Posterior vena cava (tissue), 2 donors: ENCODE data around the gene RASL11B. TPM values are rescaled to one million over a fixed set of nuclear protein-coding genes. Genes with fewer than 3 reads are reported as not detected.
"Not testable (repeated sequence)": the region's sequence is repeated elsewhere in the genome, so short reads cannot be mapped to it uniquely, and the experiment has no call there.

ENCODE experiments used
- DNase-seq: peaks from one replicate; pipeline ENCODE4 v3.0.0-alpha.2; 2020; ENCODE audit warnings: low spot score
- intact Hi-C, 2 donors: fragments of 100-400 bp; cut with DNase I; formaldehyde crosslinking; loops; one replicate each; pipeline versions ENCODE4 v1.14.1 to v1.14.2; 2022 to 2023
- long read RNA-seq, 2 donors: library from polyadenylated mRNA; unstranded; transcript quantifications; one replicate each; pipeline ENCODE4 v2.0.0, GENCODE V29; 2020 to 2021
- total RNA-seq, 2 donors: library from RNA; stranded (reverse); fragmentation: NEBNext Ultra II Directional; extraction: Animal tissue kit (Norgen Biotek cat#: 25700); gene quantifications; one replicate each; pipeline ENCODE4 v1.2.1, GENCODE V29; 2021
- donor health status: DM: yes; HTN: yes; CAD: no.
- donor health status: DM: yes; HTN: yes; CAD: no.

RASL11B gene
- 10 to 100 TPM in 1 of 2 donors, 1 to 10 TPM in 1; 8.9 to 26.8 TPM for total RNA-seq
- long read RNA-seq, donor 1, transcript RASL11B-201 (4 exons, 1,995 nt), result major isoform, 8 of 10 reads
- long read RNA-seq, donor 1, partial matches to known transcripts, result 0 of 10 reads
- long read RNA-seq, donor 1, other reads (novel, unspliced or antisense), result 2 of 10 reads
- long read RNA-seq, donor 2, transcript RASL11B-201 (4 exons, 1,995 nt), result major isoform, 12 of 14 reads
- long read RNA-seq, donor 2, partial matches to known transcripts, result 1 of 14 reads
- long read RNA-seq, donor 2, other reads (novel, unspliced or antisense), result 1 of 14 reads

DNA sequence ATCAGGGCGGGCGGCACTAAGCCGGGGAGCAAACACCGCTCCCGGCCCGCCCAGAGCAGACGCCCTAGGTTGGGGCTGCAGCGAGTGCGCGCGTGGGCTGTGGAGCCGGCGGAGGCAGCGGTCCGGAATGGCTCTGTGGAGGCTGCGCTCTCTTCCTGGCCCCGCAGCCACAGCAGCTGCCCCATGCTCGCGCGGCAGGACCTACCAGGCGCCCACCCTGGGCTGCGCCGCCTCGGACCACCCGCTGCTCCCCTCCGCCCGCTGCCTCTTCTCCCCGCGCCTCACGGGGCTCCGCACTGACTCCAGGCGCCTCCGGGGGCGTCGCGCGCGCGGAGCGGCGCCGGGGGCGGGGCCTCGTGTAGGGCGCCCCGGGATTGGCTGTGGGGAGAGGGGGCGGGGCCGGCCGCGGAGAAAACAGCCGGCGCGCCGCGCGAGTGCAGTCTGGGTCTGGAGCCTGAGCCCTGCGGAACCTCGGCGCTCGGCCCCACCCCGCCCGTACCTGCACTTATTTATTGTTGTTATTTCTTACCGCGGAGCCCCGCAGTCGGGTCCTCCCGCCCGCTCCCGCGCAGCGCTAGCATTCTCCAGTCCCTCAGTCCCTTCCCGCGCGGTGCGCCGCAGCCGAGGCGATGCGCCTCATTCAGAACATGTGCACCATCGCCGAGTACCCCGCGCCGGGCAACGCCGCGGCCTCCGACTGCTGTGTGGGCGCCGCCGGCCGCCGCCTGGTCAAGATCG is at the start of gene RASL11B:
RASL11B (plus strand) TSS at position 439 of the 738 bp plus-strand sequence; CDS start at position 630, 191 bp downstream.
- intact Hi-C loops, result loop anchor here in 1 of 2 donors (5.0 to 10.0 kb wide), 2 partner anchors 137 to 985 kb away; no protein-coding TSS in a partner anchor
- peak; percentile 94 for DNase-seq

DNA sequence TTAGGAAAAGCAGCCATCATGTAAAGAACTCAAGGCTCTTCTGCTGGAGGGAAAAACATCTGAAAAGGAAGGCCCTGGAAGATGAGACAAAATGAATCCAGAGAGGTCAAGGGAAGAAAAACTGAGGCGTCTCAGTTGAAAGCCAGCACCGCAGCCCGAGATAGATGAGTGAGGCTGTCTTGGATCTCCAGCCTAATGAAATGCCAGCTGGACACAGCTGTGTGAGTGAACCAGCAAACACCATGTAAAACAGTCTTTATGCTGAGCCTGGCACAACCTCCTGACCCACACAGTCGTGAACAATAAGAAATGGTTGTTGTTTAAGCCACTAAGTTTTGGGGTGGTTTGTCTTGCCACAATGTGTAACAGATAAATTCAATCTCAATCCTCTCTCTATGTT is 48.6 kb upstream of the RASL11B start:
- intact Hi-C loops, result no loop called here
- DNase-seq, result no peak

DNA sequence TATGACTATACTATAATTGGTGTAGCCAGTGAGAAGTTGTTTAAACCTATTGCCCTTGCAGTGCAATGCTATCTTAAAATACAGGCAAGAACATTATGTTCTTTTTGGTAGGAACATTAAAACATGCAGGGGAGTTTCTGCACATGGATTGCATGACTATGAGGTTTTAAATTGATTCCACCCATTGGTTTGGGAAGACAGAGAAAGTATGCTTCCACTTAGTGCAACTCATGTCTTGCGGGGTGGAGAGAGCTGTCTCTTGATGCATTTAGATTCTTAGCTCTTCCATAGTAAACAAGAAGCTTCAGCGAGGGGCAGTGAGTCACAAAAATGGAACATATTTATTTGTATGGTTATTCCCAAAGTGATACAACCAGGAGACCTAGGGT is 39.5 kb upstream of the RASL11B start:
- DNase-seq, result no peak
- intact Hi-C loops, result no loop called here

DNA sequence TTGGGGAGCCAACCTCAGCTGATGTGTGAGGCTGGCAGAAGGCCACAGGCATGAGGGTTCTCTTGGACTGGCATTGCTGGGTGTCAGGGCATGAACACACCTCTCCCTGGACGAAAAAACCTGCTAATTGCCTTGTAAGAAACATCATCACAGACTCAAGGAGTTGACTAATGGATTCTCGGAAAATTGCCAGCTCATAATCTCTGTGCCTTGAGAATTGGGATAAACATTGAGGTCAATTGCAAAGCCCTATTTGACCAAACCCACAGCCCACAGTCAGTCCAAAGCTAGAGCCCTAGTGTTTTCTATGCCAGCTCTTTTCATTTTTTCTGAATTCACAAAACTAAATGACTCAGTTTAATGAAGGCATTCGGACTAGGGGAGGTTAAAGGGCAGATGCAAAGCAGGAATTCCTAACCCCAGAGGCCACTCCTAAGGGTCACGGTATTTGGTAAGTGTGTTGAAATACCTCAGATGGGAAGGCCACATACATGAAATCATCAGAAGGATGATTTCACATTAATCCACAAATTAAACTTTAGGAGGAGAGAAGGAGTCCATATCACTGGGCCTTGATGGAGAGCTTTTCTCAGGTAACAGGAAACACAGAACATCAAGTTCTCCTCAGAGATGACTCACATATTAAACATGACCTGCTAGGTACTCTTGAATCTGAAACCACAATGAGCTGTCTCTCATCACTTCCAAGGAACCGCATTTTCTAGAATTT is 39.0 kb upstream of the RASL11B start:
- no peak for DNase-seq

DNA sequence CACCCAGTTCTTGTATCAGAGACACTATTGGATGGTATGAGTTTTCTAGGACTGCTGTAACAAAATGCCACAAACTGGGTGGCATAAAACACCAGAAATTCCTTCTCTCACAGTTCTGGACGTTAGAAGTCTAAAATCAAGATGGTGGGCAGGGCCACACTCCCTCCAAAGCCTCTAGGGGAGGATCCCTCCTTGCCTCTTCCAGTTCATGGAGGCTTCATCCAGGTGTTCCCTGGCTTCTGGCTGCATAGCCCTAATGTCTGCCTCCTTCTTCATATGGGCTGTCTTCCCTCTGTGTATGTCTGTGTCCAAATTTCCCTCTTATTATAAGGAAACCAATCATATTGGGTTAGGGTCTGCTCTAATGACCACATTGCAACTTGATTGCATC is 38.4 kb upstream of the RASL11B start:
- intact Hi-C loops, result no loop called here
- no peak for DNase-seq

More for the DNA sequence above, 39.0 kb upstream of the RASL11B start:
- intact Hi-C loops, result no loop called here

- intact Hi-C loops, result no loop called here
- DNase-seq, result no peak
Observed at GRCh38 chr4:52824270-52824602, 37.9 kb upstream of the RASL11B start.

DNA sequence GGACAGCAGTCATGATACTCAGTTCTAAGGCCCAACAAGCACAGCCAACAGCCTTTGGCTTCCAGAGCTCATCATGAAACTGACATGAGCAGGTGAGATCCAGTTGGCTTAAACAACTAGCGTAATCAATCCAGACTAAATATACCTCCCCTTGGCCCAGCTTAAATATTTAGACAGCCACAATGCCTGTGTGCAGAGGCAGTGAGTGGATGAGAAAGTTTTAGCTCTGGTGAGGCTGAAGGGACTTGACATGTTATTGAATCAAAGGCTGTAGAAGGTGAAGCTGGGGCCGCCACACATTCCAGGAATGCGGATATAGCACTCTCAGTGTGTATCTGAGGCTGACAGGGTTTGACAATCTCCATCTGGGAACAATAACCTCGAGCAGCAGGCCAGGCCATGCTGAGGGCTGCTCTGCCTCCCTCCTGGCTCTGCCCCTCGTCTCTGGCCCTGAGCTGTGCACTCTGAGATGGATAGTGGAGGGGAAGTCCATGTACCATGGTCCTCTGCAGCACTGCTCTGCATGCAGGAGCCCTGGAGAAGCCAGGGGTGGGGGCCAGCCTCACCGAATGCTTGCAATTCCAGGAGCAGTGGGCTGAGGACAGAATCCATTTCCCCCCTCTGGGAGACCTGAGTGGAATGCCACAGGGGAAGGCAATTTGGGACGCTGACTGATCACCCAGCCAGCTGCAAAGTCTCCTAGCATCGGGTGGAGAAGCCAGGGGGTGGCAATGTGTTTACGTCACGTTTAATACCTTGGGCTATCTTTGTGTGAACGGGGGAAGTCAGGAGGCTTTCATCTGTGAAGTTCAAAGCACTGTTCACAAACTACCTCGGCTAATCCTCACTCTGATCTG is 37.3 kb upstream of the RASL11B start:
- no peak for DNase-seq
- intact Hi-C loops, result no loop called here

DNA sequence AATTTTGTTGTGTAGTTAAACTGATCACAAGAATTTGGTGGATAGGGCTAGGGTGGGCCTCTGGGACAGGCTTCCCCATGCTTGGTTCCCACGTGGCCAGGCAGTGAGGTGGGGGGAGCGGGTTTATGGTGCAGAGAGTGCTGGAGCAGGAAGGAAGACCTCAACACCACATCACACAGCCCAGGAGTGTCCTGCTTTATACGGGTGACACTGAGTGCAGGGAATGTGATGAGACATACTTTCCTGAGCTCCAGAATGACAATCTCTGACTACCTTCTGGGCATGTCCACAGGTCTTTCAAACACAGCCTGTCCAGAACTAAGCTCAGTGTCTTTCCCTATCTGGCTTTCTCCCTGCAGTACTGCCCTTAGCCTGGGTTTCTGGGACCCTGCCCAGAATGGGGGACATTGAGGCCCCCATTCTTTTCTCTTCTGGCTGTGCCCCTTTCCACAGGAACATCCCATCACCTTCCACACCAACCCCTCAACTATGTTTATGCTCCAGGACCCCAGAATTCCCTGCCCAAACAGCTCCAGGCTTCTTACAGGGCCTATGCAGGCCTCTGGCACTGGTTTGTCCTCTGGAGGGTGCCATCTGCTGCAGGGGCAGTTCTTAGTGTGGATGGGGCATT is 36.5 kb upstream of the RASL11B start:
- intact Hi-C loops, result no loop called here
- no peak for DNase-seq

DNA sequence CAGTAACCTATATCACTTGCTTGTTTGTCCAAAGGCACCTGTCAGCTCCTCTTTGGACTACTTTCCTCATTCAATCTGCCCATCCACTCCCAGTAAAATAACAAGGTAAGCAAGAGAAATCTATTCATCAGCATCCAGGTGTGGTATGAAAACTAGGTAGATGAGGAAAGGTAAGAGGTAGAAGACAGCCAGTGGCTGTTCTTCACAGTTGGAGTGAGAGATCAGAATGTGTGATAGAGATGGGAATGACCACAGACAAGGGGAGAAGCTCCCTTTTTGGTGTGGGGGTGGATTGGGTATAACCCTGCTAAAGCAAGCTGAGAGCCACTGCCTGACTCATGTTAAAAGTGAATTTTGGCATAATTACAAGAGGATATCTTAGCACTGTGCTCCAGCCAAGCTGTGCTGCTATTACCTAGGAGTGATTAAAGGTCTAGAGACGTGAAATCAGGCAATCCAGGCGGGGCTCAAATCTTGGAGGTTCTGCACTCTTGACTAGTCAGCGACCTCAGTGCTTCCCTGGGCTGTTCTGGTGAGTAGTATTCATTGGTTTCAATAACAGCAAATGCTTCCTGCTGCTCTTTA is 28.1 kb upstream of the RASL11B start:
- DNase-seq, result no peak
- intact Hi-C loops, result no loop called here

DNA sequence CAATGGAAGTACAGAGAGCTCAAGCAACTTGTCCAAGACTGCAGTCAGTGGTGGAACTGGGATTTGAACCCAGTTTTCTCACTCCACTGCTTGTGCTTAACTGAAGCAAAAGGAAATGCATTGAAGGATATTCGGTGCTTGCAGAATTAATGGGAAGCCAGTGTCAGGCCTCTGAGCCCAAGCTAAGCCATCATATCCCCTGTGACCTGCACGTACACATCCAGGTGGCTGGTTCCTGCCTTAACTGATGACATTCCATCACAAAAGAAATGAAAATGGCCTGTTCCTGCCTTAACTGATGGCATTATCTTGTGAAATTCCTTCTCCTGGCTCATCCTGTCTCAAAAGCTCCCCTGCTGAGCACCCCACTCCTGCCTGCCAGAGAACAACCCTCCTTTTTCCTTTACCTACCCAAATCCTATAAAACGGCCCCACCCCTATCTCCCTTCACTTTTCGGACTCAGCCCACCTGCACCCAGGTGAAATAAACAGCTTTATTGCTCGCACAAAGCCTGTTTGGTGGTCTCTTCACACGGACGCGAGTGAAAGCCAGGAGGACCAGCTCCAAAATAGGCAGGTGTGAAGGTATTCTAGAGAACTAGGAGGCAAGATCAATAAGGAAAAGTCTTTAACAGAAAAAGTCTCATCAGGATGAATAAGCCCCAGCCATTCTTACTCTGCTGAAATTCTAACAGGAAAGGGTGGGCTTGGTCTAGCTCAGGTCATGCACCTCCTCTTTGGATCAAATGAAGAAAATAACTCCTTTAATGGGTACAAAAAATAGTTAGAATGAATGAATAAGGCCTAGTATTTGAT is 27.3 kb upstream of the RASL11B start:
- intact Hi-C loops, DNase-seq: not testable (repeated sequence)

DNA sequence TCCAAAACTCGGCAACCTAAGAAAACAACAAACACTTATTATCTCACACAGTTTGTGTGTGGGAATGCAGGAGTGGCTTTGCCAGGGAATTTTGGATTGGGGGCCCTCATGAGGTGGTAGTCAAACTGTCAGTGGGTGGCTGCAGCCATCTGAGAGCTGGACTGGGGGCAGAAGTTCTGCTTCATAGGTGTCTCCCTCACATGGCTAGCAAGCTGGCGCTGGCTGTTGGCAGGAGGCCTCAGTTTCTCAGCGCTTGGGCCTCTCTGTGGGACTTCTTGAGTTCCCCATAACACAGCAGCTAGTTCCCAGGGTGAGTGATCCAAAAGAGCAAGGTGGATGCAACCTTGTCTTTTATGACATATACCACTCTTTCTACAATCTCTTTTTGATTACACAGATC is 26.0 kb upstream of the RASL11B start:
- DNase-seq, result no peak
- intact Hi-C loops, result no loop called here

- intact Hi-C loops, result no loop called here
- no peak for DNase-seq
Observed at GRCh38 chr4:52836678-52837077, 25.4 kb upstream of the RASL11B start.

- DNase-seq, result no peak
- intact Hi-C loops, result no loop called here
Observed at GRCh38 chr4:52837716-52838558, 24.2 kb upstream of the RASL11B start.

DNA sequence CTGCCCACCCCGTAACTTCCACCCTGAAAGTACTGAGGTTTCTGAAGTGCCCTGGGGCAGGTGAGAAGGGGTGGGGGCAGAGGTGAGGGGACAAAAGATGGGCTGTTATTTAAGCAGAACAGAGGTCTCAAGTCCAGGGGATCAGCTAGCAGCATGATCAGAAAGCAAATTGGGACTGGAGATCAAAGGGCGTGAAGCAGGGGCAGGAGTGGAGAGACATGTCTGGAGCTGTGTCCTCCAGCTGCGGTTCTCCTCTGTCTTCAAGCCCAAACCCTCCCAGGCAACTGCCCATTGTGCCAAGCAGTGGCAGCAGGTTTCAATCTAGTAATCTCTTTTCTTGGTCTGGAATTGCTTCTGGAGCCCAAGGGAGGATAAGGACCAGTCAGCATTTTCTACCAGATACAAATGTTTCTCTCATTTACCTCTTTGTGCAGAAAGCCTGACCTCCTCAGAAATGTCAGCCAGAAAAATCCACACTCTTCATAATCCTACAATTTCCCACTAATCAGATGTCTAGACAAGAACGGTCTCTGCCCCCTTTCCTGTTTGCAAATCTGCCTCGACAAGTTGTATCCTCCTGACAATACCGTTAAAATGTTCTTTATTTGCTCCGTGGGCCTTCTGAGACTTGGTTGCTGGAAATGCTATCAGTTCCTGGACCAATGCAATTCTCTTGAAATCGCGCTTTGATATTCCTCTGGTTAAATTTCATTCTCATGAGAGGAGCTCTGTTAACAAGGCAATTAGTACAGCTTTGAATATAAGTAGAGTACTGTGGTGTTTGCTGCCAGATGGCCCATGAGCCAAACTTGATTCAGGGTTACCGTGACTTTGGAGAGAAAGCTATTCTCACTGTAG is 23.2 kb upstream of the RASL11B start:
- intact Hi-C loops, result no loop called here
- no peak for DNase-seq

DNA sequence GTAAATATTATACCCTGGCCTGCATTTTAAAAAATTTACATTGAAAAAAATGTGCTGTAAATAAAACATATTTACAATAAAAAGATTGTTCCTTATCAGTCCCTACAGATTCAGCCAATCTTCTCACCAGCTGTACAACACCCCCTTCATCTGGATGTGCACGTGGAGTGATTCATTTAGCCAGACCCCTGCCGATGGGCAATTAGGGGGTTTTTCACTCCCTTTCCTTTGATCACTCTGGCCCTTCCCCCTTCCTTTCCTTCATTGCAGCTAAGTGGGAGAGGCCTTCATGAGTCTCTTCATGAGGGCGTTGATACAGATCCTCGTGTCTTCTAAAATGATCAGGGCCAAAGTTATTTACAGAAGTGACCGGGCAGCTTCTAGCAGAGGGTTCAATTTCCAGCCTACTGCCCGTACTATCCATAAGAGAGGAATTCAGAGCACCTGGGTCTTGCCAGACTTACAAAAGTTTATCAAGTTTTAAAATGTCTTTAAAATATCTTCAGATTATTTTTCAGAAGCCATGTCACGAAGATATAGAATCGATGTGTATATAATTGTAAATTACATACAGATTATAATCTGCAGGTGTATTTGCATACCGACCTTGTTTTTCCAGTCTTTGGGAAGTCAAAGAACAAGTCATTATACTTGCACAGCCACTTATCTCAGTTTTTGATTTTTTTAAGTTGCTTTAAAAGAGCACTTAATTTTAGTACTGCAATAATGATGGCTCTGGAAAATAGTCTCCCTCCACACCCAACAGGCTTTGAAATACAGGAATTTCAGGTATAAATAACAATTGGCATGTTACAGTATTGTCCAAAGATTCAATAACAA is 21.4 kb upstream of the RASL11B start:
- DNase-seq, result no peak
- intact Hi-C loops, result no loop called here
